HG02588 (cell line): ENCODE results near the gene PYHIN1.
A peak's percentile ranks its signal among the peaks of the same experiment; 100 is the strongest.
"Not testable (repeated sequence)": the region's sequence is repeated elsewhere in the genome, so short reads cannot be mapped to it uniquely, and the experiment has no call there.

ENCODE experiments used
- ATAC-seq: cut with Tn5 transposase; IDR thresholded peaks from one replicate; pipeline ENCODE4 v1.9.1; 2021; ENCODE audit warnings: mild to moderate bottlenecking, moderate library complexity; ENCODE audit not compliant: unreplicated experiment

The PYHIN1 gene

DNA sequence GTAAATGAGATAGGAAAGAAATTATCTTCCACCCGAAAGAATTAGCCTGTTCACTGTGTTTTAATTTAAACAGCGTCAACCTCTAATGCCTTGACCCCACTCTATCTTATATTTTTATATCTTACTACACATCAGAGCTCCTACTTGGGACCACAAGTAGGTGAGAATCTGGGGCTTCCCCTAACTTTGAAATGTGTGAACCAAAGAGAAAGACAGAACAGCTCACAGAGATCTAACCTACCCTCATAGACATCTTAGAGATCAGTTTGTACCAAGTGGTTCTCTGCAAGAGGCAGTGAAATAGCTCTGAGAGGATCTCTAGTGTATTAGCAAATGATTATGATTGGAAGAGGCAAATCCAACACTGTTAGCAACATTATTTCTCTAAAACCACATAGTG lies 47.4 kb downstream of the PYHIN1 start:
- ATAC-seq, result no peak

DNA sequence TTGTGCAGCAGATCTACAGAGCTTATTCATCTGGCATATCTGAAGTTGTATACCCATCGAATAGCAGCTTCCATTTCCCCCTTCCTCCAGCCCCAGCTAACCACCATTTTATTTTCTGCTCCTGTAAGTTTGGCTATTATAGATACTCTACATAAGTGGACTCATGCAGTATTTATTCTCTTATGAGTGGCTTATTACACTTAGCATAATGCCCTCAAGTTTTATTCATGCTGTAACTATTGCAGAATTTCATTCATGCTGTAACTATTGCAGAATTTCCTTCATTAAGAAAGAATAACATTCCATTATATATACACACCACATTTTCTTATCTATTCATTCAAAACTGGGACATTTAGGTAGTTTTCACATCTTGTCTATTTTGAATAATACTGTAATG lies 47.9 kb downstream of the PYHIN1 start:
- no peak for ATAC-seq

DNA sequence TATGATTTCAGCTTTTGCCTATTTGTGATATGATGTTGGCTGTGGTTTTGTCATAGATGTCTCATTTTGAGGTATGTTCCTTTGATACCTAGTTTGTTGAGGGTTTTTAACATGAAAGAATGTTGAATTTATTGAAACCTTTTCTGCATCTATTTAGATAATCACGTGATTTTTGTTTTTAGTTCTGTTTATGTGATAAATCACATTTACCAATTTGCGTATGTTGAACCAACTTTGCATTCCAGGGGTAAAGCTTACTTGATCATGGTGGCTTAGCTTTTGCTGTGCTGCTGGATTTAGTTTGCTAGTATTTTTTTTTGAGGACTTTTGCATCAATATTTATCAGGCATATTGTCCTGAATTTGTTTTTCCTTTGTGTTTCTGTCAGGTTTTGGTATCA lies 51.9 kb downstream of the PYHIN1 start:
- no peak for ATAC-seq

DNA sequence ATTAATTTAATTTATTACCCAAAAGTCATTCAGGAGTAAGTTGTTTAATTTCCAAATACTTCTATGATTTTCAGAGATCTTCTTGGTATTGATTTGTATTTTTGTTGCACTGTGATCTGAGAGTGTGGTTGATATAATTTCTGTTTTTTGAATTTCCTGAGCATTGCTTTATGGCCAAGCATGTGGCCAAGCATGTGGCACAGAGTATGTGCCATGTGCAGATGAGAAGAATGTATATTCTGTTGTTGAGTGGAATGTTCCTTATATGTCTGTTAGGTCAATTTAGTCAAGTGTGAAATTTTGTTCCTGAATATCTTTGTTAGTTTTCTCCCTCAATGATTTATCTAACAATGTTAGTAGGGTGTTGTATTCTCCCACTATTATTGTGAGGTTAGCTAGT lies 53.0 kb downstream of the PYHIN1 start:
- ATAC-seq, result no peak

DNA sequence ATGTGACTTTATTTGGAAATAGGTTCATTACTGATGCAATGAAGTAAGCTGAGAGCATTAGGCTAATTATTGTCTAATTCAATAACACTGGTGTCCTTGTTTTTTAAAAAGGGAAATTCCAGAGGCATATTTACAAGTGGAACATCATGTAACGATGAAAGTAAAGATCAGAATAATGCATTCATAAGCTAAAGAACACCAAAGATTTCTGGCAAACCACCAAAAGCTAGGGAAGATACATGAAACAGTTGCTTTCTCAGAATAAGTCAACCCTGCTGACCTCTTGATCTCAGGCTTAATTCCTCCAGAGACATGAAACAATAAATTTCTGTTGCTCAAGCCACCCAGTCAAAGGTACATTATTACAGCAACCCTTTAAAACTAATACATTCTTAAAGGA lies 58.1 kb downstream of the PYHIN1 start:
- ATAC-seq, result no peak

DNA sequence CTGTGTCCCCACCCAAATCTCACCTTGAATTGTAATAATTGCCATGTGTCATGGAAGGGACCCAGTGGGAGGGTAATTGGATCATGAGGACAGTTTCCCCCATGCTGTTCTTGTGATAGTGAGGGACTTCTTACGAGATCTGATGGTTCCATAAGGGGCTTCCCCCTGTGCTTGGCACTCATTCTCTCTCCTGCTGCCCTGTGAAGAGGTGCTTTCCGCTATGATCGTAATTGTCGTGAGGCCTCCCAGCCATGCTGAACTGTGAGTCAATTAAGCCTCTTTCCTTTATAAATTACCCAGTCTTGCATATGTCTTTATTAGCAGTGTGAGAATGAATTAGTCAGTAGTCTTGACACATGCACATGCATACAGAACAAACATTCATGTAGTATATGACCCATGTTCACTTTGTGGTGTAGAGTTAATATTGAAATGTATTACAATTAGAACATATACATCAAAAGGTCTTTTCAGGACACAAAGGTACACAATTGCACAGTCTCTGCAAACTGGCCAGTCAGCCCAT lies 61.5 kb downstream of the PYHIN1 start:
- no peak for ATAC-seq

DNA sequence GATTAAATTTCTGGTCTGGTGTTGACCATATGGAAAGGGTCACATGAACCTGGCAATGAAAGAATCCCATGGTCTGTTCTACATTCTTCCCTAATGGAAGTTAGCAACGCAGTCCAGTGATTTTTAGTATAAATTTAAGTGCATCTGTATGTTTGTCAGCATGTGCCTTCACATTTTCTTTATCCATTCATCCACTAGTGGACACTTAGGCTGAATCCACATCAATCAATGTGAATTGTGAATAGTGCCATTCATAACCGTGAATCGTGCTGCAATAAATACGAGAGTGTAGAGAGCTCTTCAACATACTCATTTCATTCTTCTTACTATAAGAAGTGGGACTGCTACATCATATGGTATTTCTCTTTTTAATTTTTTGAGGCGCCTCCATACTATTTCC lies 65.6 kb downstream of the PYHIN1 start:
- ATAC-seq, result no peak

DNA sequence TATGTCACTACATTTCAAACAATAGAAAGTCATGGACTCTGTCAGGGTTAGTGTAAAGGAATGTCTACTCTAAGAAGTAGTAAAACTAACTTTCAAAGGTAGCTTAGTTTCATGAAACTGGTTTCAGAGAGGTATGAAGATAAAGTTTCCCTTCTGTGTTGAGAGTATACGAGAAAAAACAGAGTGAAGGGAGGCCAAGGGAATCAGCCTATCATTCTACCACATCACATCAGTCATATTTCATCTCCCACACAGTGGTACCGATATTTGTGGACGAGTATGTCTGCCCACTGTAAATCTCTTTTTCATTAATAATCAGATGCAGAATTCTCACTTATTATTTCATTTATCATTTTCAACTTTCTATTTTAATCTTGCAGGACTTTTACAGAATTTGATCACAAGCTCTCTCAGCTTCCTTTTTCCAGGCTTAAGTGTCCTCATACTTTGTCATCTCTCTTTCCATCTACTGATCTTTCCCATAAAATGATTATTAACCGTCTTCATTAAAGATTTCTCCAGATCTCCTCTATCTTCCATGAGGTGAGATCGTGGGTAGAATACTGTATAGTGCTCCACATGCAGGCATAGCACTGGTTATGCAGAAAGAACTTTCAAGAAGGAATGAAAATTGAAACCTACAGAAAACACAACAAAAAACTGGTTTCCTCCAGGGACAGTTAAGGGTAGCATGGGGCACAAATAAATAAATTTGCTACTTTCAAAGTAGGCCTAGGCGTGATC lies 66.9 kb downstream of the PYHIN1 start:
- no peak for ATAC-seq

DNA sequence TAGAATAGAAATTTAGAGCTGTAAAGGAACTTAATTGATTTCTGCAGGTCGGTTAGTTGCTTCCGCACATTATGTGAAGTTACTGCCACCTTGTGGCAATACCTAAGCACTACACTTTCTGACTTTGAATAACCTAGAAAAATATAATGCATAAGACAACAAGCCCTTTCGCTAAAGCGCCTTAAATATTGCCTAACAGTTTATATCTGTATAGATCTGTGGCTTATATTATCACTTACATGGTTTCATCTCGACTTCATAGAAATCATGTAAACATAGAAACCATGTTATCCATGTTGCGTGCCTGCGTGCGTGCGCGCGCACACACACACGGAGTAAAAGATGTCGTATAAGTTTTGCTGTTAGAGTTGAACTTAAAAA lies 67.4 kb downstream of the PYHIN1 start:
- no peak for ATAC-seq

DNA sequence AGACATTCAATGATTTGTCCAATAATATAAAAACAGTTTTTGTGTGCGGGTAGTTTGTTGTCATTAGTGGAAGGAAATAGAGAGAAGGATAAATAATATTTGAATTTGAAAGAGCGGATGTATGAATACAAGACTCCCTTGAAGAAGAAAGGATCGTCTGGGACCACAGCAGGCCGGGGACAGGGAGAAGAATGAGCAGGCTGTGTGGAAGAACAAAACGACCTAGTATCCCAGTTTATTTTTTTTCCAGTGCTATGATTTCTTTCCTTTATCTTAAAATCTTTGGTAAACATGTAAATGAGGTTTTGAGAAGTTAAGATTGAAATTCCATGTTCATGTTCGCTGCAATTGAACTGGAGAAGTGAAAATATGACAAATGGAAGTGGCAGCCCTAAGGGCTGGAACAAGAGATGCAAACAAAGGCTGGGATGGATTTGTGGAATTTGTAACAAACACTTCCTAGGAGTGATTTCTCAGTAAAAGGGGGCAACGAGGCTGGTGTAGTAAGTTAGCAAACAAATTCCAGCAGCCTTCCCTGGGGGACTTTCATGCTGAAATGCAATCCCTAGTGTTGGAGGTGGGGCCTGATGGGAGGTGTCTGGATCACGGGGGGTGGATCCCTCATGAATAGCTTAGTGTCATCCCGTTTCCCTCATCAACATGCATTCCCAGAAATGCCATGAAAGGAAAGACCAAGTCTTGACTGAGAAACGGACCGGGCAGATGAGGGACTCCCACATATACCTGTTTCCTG lies 68.1 kb downstream of the PYHIN1 start:
- no peak for ATAC-seq

DNA sequence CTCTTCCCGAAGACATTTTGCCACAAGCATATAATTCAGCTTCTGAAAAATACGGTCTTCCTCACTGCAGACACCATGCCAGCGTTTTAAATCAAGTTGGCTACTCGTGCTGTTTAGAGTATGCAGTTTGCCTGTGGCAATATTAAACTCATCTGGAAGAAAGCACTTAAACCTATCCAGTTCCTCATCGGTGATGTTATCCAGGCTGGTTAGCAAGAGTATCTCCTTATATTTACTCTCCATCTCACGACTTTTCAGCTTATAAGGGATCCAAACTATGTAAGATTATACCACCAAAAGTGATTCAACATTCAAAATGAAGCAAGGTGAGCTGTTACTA lies 68.7 kb downstream of the PYHIN1 start:
- no peak for ATAC-seq

DNA sequence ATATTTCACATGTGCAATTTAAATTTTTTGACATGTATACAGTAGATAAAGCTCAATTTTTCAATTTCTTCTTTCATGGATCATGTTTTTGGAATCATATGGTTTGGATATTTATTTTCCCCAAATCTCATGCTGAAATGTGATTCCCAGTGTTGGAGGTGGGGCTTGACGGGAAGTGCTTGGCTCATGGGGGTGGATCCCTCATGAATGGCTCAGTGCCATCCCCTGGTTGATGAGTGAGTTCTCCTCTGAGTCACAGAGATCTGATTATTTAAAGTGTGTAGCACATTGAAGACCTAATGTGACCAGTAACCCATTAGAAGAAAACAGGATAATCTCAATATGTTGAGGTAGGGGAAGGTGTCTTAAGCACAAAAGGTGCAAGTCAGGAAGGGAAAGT lies 69.3 kb downstream of the PYHIN1 start:
- no peak for ATAC-seq

DNA sequence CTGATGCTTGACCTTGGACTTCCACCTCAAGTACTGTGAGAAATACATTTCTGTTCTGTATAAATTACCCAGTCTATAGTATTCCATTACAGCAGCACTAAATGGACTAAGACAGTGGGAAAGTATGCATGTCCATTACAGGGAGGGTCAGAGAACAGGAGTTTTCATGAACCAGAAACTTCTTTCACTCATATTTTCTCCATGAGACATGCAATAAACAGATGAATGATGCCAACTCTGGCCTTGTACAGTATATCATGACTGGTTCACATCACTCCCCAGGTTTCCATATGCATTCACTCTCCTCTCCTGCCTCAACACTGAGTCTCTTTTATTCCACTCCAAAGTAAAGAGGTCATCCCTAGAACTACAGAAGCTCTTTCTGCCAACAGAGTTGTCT lies 73.8 kb downstream of the PYHIN1 start:
- no peak for ATAC-seq

DNA sequence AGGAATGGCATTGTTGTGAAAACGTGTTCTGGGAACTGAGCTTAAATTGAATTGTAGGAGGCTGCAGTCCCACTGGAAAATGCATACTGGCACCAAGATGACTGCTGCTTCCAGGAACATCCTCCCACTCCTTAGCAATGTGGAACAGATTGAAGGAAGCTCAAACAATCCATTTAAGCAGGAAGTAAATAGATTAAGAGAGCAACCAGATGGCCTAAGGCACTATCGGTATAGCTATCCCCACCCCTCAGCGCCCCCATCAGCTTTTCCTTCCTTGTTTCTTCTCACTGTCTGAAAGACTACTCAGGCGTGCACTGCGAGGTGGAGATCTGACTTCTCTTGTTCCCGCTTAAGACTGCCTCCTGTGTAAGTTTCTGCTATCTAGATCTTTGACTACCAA lies 74.3 kb downstream of the PYHIN1 start:
- ATAC-seq, result no peak

DNA sequence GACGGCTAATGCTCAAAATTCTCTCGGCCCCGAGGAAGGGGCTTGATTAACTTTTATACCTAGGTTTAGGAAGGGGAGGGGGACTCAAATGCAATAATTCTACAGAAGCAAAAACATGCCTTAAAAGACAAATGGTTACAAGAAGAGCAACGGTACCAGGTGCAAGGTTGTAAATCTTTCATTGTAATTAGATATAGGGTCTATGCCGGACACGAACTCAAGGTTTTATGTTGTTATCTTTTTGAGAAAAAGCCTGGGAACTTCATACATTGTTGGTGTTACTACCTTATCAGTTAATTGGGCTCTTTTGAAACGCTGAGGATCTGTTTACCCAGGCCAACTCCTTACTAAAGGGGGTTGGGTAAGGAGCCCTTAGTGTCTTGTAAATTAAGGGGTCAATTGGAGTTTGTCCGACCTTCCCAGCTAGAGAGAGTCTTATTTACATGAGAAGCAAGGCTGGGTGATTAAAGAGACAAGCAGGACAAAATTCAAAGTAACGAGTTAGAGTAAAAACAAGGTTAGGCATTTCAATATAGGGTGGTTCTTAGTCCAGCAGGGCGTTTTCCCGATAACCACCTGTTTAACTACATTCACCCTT lies 75.0 kb downstream of the PYHIN1 start:
- not testable (repeated sequence) for ATAC-seq

DNA sequence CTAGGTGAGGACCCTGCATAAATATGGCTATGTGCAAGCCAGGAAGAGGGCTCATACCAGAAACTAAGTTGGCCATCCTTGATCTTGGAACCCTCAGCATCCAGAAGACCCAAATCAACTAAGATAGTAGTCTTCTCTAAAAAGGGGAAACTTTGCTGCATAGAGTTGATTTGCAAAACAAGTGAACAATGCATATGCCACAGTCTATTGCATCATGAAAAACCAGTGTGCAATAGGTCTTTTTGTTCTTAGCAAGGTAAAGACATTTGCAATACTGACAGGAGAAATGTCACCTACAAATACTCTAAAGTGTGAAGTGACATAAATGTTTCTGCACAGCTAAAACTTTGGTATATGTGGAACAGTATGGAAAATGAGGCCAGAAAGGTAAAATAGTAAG lies 76.4 kb downstream of the PYHIN1 start:
- ATAC-seq, result no peak

DNA sequence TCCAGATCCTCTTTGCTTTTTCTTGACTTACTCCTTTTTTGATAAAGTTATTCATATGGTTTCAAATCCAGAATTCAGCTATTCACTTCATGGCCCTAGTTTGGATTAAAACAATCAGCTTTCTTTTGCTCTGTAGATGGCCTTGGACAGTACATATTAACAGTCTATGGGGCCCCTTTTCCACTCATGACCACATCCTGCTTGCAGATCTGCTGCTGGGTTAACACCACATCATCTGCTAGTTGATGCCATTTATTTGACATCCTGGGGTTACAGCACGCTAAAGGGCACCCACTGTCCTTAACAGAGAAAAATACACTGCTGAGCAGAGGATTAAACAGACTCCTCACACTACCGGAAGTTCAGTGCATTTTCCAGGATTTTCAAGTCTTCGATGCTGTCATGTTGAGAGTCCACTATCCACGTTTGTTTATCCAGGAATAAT lies 77.4 kb downstream of the PYHIN1 start:
- ATAC-seq, result peak; percentile 60

DNA sequence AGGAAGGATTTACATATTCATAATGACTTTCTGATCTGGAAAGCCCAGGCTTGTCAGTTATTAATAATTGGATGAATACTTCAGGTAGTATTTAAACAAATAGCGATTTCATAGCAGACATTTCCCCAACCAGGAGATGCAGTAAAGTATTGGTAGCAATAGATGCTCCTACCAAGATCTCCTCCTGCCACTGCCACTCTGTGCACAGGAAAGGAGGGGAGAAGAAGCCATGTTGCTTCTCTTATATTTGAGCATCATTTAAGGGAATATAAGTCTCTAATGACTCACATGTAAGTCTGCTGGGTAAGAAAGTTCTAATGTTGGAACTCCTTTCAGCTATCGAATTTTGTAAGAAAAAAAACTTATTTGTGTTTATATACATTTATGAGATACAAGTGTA lies 77.9 kb downstream of the PYHIN1 start:
- no peak for ATAC-seq

DNA sequence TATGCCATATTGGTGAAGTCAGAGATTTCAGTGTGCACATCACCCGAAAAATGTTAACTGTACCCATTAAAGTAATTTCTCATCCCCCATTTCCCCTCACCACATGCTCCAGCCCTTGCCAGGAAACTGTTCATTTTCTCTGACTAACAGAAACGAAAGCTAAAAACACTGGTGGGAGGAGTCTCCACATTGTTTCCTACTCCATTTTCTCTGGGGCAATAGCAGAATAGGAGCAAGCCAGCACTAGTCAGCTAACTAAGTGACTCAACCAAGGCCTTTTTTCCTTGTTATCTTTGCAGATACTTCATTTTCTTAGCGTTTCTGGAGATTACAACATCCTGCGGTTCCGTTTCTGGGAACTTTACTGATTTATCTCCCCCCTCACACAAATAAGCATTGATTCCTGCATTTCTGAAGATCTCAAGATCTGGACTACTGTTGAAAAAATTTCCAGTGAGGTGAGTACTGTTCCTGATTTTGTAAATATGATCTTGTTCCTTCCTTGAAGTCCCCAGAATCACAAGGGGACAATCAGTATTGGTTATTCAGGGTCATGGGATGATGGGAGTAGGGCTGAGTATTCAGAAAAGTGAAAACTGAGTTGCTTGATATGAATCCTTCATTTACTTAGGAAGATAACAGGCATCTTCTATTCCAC lies 78.5 kb downstream of the PYHIN1 start, which contains the start of gene IFI16:
Gene IFI16 (plus strand): TSS at position 204 of the 658 bp plus-strand sequence. CDS start 4,774 bp downstream, outside the sequence.
- ATAC-seq, result peak; percentile 71

DNA sequence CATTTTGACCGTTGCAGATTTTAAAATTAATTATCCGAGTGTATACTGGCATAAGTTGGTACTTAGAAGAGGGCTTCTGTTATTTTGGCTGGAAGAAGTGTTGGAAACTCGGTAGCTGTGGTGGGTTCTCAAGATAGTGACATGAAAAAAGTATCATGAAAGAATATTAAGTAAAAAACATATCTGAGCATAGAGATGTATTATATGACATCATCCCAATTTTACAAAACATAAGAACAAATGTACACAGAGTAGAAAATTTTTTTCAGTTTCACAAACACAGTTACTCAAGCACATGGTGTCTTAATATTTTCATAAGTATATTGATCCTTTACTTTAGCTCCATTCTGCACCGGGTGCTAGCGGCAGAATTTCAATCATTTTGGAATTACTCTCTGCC lies 79.0 kb downstream of the PYHIN1 start:
- ATAC-seq, result no peak

DNA sequence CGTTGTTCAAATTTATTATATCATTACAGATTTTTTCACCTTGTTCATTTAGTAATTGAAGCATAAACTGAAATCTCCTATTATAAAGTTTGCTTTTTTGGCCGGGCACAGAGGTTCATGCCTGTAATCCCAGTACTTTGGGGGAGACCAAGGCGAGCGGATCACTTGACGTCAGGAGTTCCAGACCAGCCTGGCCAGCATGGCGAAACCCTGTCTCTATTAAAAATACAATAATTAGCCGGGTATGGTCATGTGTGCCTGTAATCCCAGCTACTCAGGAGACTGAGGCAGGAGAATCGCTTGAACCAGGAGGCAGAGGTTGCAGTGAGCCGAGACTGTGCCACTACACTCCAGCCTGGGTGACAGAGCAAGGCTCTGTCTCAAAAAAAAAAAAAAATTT lies 79.6 kb downstream of the PYHIN1 start:
- ATAC-seq, result not testable (repeated sequence)
